GM19238 (cell line): ENCODE results near the gene CELA3A.
"Not testable (repeated sequence)": the region's sequence is repeated elsewhere in the genome, so short reads cannot be mapped to it uniquely, and the experiment has no call there.

Experiments
- DNase-seq: peaks from one replicate; pipeline ENCODE4 v3.0.0; 2011; ENCODE audit warnings: low spot score; ENCODE audit not compliant: insufficient read length

CELA3A gene

GRCh38 chr1:22018583-22019559 lies 17.4 kb downstream of the CELA3A start:
- peak; percentile 26 for DNase-seq

- no peak for DNase-seq
These were observed 19.6 kb downstream of the CELA3A start for GRCh38 chr1:22021061-22021460.

GRCh38 chr1:22024485-22025367 lies 23.3 kb downstream of the CELA3A start:
- peak; percentile 42 for DNase-seq

- peak; percentile 73 for DNase-seq
These were observed 24.1 kb downstream of the CELA3A start for GRCh38 chr1:22025368-22026155.

GRCh38 chr1:22026924-22027289 lies 25.4 kb downstream of the CELA3A start:
- no peak for DNase-seq

GRCh38 chr1:22030057-22030456 lies 28.6 kb downstream of the CELA3A start:
- DNase-seq, result no peak

- no peak for DNase-seq
These were observed 29.0 kb downstream of the CELA3A start for GRCh38 chr1:22030473-22030872.

GRCh38 chr1:22031214-22031962 lies 29.9 kb downstream of the CELA3A start:
- no peak for DNase-seq

GRCh38 chr1:22034834-22035233 lies 33.4 kb downstream of the CELA3A start:
- DNase-seq, result not testable (repeated sequence)

GRCh38 chr1:22037520-22037919 lies 36.1 kb downstream of the CELA3A start:
- DNase-seq, result no peak

- no peak for DNase-seq
These were observed 36.6 kb downstream of the CELA3A start for GRCh38 chr1:22038036-22038435.

- DNase-seq, result peak; percentile 75
These were observed 38.3 kb downstream of the CELA3A start for GRCh38 chr1:22039594-22040285.

- DNase-seq, result no peak
These were observed 38.8 kb downstream of the CELA3A start for GRCh38 chr1:22040286-22040623.

GRCh38 chr1:22041505-22041904 lies 40.0 kb downstream of the CELA3A start:
- DNase-seq, result no peak

- DNase-seq, result no peak
These were observed 41.8 kb downstream of the CELA3A start for GRCh38 chr1:22043198-22043769.

GRCh38 chr1:22044690-22045420 lies 43.4 kb downstream of the CELA3A start:
- DNase-seq, result no peak

GRCh38 chr1:22045604-22046228 lies 44.3 kb downstream of the CELA3A start:
- DNase-seq, result no peak

- DNase-seq, result no peak
These were observed 47.1 kb downstream of the CELA3A start for GRCh38 chr1:22048351-22049192.
